ENCODE data around the gene HOXA4. TPM values are rescaled to one million over a fixed set of nuclear protein-coding genes. Genes with fewer than 3 reads are reported as not detected.
A peak's percentile ranks its signal among the peaks of the same experiment; 100 is the strongest.

Gene HOXA4
- total RNA-seq = 1 to 10 TPM; 2.0 to 4.2 (median 2.9) TPM
- polyA plus RNA-seq = 1 to 10 TPM in 2 of 3 donors, not detected in 1; 1.8 to 4.8 TPM

DNA sequence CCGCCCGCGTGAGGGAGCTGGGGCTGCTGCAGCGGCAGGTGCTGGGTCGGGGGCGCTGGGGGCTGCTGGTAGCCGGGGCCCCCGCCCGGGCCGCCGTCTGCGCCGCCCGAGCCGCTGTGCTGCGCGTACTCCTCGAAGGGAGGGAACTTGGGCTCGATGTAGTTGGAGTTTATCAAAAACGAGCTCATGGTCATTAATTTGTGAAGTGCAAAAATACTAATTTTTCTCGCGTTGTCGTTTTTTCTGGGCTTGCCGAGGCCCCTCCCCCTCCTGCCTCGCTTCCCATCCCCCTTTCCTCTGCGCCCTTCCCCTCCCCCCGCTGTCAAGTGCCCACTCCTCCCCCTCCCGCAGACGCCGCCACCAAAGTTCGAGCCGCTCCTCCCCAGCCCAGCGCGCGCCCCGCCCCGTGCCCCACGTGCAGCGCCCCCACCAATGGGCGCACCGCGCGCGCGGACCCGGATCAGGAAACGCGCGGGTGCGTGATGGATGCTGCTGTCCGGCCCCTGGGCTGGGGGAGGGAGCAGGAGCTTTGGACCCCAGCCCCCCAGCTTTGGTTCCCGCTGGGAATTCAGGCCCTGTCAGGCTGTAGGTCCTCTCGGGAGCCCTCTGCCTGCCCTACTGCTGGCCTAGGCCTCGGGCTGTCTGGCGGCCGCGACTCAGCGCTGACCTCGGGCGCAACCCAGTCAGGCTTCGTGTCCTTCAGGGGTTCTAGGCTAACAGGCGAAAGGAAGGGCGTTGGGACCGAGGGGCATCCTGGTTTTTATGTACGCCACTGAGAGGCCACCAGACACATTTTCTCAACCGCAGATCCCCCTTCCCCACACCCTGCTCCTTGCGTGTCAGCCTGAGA, at the start of gene HOXA4:
Gene HOXA4, minus strand, starts transcription at position 218 of the 850 bp plus-strand sequence. Its CDS starts 24 bp downstream, at position 194.
- H3K9me3 ChIP-seq = no peaks in the 10 kb centered on the region
- H3K27me3 ChIP-seq = no peaks in the 10 kb centered on the region
- H3K4me3 ChIP-seq = peak within 1 kb of the TSS; percentile 65 to 88 (median 80)
- intact Hi-C loops (cut with DNase I) = loop anchor here (2.0 kb wide), 1 partner anchor 32 kb away; no protein-coding TSS in a partner anchor
- no peaks in the 10 kb centered on the region for H3K36me3 ChIP-seq
- peak within 1 kb of the TSS; percentile 91 to 99 (median 94) for H3K27ac ChIP-seq
- 2 to 21% methylated on average over 67 of the region's 67 CpGs for WGBS, 2 donors
- peak; percentile 98 for DNase-seq
- TF ChIP-seq POLR2AphosphoS5 (IDR thresholded peaks at IDR 0.05) = peak; percentile 89 to 98 (median 93)
- TF ChIP-seq, protein P1, sequence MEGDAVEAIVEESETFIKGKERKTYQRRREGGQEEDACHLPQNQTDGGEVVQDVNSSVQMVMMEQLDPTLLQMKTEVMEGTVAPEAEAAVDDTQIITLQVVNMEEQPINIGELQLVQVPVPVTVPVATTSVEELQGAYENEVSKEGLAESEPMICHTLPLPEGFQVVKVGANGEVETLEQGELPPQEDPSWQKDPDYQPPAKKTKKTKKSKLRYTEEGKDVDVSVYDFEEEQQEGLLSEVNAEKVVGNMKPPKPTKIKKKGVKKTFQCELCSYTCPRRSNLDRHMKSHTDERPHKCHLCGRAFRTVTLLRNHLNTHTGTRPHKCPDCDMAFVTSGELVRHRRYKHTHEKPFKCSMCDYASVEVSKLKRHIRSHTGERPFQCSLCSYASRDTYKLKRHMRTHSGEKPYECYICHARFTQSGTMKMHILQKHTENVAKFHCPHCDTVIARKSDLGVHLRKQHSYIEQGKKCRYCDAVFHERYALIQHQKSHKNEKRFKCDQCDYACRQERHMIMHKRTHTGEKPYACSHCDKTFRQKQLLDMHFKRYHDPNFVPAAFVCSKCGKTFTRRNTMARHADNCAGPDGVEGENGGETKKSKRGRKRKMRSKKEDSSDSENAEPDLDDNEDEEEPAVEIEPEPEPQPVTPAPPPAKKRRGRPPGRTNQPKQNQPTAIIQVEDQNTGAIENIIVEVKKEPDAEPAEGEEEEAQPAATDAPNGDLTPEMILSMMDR (IDR thresholded peaks at IDR 0.05) = no peak
- TF ChIP-seq POLR2A (IDR thresholded peaks at IDR 0.05) = peak; percentile 61 to 72
- peak in 1 of 4 donors; percentile 18 for TF ChIP-seq EP300 (IDR thresholded peaks at IDR 0.05)
- H3K4me1 ChIP-seq = peaks cover 0 to 84% (median 64%) of the 10 kb centered on the region in 4 donors

DNA sequence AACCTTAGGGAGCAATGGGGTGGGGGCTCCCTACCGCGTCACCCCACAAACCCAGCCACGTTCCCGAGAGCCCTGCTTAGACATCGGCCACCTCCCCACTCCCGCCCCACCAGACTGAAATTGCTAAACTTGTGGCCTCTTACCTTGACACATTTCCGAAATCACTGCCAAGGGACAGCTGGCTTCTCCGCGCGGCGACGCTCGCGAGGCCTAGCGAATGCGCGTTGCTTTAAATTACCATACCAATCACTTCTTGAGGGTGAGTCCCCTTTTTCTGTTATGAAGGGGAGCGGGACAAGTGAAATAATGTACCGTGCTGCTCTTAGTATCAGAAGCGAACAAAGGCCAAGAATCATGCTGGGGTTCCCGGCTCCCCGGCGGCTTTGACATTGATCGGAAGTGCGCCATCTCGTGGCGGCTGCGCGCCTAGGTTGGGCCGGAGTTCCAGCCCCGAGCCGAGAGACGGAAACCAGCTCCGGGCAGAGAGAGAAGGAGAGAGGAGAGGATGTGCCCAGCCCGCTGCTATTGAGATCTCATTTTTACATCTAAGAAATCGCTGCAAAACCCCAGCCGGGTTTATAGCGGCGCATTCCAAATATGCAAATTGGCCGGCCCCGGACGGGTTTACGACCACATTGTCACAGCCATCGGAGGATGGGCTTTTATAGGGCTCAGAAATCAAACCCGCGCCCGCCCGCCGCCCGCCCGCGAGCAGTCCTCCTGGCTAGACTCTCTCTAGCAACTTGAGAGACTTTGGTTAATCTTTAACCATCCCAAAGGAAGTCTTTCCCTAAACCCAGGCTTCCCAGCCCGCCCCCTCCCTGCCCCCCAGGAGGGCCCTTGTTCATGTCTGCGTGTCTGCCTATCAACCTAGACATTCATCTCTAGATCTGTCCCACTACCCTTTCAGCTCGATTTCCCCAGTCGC, 49.2 kb upstream of the HOXA4 start:
- Histone ChIP-seq H3K4me3 (peak overlapping the region; percentile 48 to 85 (median 82)), H3K36me3 (no peaks in the 10 kb centered on the region), H3K27me3 (peaks cover 0 to 9% (median 0%) of the 10 kb centered on the region in 3 donors), H3K4me1 (peaks cover 3 to 56% (median 46%) of the 10 kb centered on the region in 4 donors), H3K27ac (peak overlapping the region in 3 of 4 donors; percentile 97 to 98 (median 98)), H3K9me3 (no peaks in the 10 kb centered on the region)
- intact Hi-C loops (cut with DNase I) = no loop called here
- 4 to 13% methylated on average over 56 of the region's 56 CpGs for WGBS, 2 donors
- TF ChIP-seq, protein P1 (IDR thresholded peaks at IDR 0.05) = peak in 3 of 4 experiments; percentile 89 to 96 (median 92)
- TF ChIP-seq EP300 (IDR thresholded peaks at IDR 0.05) = no peak
- peak; percentile 65 to 84 (median 70) for TF ChIP-seq POLR2AphosphoS5 (IDR thresholded peaks at IDR 0.05)
- TF ChIP-seq POLR2A (IDR thresholded peaks at IDR 0.05) = peak; percentile 53 to 60
- DNase-seq = peak; percentile 93

DNA sequence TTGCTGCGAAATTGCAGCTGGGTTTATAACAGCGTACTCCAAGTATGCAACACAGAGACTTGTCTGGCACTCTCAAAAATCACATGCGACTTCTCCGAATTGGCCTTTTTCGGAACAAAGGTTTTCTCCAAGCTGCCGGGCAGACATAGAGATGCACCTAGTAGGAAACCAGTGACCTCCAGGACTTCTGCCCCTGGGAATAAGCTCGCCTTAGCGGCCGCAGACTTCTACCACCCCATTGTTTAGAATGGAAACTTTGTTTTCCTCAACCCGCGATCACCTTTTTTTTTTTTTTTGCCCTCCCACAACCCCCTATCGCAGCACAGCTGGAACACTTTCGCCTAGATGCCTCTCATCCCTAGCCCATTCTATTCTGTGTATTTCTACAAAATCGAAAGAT, 48.5 kb upstream of the HOXA4 start:
- Histone ChIP-seq H3K9me3 (no peaks in the 10 kb centered on the region), H3K36me3 (no peaks in the 10 kb centered on the region), H3K4me1 (peaks cover 3 to 63% (median 49%) of the 10 kb centered on the region in 4 donors), H3K27ac (peak overlapping the region in 3 of 4 donors; percentile 97 to 98 (median 98)), H3K4me3 (peak overlapping the region; percentile 48 to 85 (median 82)), H3K27me3 (peaks cover 0 to 6% (median 0%) of the 10 kb centered on the region in 3 donors)
- peak; percentile 65 for DNase-seq
- intact Hi-C loops (cut with DNase I) = no loop called here
- TF ChIP-seq, protein P1 (IDR thresholded peaks at IDR 0.05) = no peak
- TF ChIP-seq POLR2AphosphoS5 (IDR thresholded peaks at IDR 0.05) (no peak), POLR2A (IDR thresholded peaks at IDR 0.05) (no peak), EP300 (IDR thresholded peaks at IDR 0.05) (no peak)
- WGBS, 2 donors = 13 to 51% methylated on average over 14 of the region's 14 CpGs

DNA sequence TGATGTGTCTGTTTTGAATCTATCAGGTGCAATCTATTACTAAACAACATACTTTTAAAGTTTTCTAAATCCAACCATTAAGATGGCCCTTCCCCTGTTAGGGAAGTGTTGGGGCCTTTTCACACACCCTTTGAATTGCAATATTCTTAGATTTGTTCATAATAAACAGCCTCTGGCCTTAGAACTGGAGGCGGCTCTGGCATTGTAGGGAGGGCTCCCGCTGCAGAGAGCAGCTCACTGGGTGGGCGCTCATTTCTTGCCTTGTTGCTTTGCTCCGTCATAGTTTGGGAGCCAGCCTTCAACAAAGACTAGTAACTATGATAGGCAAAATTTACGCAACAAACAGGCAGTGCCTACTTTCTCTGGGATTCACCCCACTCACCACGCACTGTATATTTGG, 47.8 kb upstream of the HOXA4 start:
- Histone ChIP-seq H3K27me3 (peaks cover 0 to 6% (median 0%) of the 10 kb centered on the region in 3 donors), H3K27ac (peak overlapping the region in 3 of 4 donors; percentile 97 to 98 (median 98)), H3K4me1 (peaks cover 0 to 66% (median 49%) of the 10 kb centered on the region in 4 donors), H3K36me3 (no peaks in the 10 kb centered on the region), H3K9me3 (no peaks in the 10 kb centered on the region), H3K4me3 (peak overlapping the region; percentile 48 to 85 (median 82))
- WGBS, 2 donors = 9 to 55% methylated on average over 6 of the region's 6 CpGs
- intact Hi-C loops (cut with DNase I) = no loop called here
- peak; percentile 83 for DNase-seq
- TF ChIP-seq POLR2A (IDR thresholded peaks at IDR 0.05) (peak in 1 of 2 donors; percentile 61), POLR2AphosphoS5 (IDR thresholded peaks at IDR 0.05) (peak; percentile 22 to 69 (median 34)), EP300 (IDR thresholded peaks at IDR 0.05) (no peak)
- TF ChIP-seq, protein P1 (IDR thresholded peaks at IDR 0.05) = no peak
